Measurements from ENCODE around the gene GRK5. TPM values are rescaled to one million over a fixed set of nuclear protein-coding genes. Genes with fewer than 3 reads are reported as not detected.

The GRK5 gene
- total and polyA plus RNA-seq, 8 donors, result 34.6 to 60.8 (median 54.5) TPM

DNA sequence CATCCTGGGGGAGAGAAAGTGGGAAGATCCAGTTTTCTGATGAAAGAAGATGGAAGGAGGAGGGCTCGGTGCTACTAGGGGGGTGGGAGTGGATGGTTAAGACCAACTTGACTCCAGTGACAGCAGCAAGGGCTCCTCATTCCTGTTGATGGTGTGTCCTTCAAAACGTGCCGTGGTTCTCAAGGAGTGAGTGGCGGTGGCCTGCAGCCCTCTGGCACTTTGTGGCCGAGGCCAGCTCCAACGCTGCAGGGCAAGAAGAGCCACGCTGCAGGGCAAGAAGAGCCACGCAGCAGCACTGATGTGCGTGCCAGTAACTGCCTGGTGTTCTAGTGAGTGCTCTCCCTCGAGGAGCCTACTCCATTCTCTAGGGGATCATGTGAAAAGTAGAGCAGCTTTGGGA, 72.1 kb downstream of the GRK5 start:
- intact Hi-C loops (cut with DNase I), result no loop called here
- DNase-seq, result no peak
- Histone ChIP-seq H3K36me3 (no peaks in the 10 kb centered on the region), H3K27me3 (no peaks in the 10 kb centered on the region), H3K4me1 (peaks cover 7 to 46% of the 10 kb centered on the region in 2 donors), H3K27ac (no peak overlapping the region), H3K4me3 (no peak overlapping the region), H3K9me3 (no peaks in the 10 kb centered on the region)
- ATAC-seq, result no peak
- TF ChIP-seq, protein P1, sequence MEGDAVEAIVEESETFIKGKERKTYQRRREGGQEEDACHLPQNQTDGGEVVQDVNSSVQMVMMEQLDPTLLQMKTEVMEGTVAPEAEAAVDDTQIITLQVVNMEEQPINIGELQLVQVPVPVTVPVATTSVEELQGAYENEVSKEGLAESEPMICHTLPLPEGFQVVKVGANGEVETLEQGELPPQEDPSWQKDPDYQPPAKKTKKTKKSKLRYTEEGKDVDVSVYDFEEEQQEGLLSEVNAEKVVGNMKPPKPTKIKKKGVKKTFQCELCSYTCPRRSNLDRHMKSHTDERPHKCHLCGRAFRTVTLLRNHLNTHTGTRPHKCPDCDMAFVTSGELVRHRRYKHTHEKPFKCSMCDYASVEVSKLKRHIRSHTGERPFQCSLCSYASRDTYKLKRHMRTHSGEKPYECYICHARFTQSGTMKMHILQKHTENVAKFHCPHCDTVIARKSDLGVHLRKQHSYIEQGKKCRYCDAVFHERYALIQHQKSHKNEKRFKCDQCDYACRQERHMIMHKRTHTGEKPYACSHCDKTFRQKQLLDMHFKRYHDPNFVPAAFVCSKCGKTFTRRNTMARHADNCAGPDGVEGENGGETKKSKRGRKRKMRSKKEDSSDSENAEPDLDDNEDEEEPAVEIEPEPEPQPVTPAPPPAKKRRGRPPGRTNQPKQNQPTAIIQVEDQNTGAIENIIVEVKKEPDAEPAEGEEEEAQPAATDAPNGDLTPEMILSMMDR (IDR thresholded peaks at IDR 0.05), result no peak

DNA sequence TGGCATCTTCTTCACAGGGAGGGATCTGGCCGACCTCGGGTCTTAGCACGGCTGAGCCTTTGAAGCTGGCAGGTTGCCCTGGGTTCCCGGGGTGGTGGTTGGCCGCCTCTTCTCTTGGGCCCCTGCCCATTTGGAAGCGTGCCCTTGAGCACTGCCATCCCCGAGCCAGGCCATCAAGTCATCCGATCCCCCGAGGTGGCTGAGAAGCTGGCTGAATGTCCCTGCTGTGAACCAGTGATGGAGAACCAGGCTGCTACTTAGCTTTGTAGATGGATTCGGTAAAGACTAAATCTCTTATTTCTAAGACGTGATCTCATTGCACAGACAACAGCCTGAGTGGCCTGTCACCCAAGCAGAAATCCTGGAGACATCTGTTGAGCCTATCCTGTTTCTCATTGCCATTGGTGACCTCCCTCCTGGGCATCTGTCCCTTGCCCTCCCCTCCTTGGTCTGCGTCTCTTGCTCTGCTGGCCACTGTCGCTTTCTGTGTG, 74.3 kb downstream of the GRK5 start:
- Histone ChIP-seq H3K4me3 (no peak overlapping the region), H3K27ac (no peak overlapping the region), H3K27me3 (no peaks in the 10 kb centered on the region), H3K9me3 (no peaks in the 10 kb centered on the region), H3K36me3 (no peaks in the 10 kb centered on the region), H3K4me1 (peaks cover 13 to 59% of the 10 kb centered on the region in 2 donors)
- TF ChIP-seq, protein P1 (IDR thresholded peaks at IDR 0.05), result no peak
- ATAC-seq, result peak; percentile 16
- intact Hi-C loops (cut with DNase I), result loop anchor here in 1 of 2 donors (10.0 kb wide), 1 partner anchor 77 kb away; the partner anchor contains the start of gene GRK5
- DNase-seq, result no peak

DNA sequence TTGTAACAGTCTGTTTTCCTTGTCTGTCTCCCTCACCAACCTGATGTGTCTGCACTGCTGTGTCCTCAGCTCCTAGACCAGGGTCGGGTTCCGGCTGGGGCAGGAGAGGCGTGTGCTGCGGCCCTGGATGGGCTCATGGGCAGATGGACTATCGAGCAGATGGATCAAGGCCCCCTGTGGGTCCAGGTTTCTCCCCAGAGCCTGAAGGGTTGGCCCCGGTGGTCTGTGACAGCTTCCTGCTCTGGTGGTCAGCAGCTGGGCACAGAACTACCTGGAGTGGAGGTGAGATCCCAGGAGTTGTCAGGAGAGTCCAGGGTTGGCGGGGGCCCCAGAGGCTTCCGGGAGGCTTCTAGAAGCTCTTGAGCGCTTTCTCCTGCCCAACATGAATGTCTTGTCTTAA, 75.1 kb downstream of the GRK5 start:
- Histone ChIP-seq H3K4me1 (peaks cover 13 to 63% of the 10 kb centered on the region in 2 donors), H3K27me3 (no peaks in the 10 kb centered on the region), H3K4me3 (no peak overlapping the region), H3K9me3 (no peaks in the 10 kb centered on the region), H3K27ac (no peak overlapping the region), H3K36me3 (no peaks in the 10 kb centered on the region)
- TF ChIP-seq, protein P1 (IDR thresholded peaks at IDR 0.05), result no peak
- ATAC-seq (no peak), DNase-seq (no peak)
- intact Hi-C loops (cut with DNase I), result loop anchor here in 1 of 2 donors (10.0 kb wide), 1 partner anchor 78 kb away; the partner anchor contains the start of gene GRK5

DNA sequence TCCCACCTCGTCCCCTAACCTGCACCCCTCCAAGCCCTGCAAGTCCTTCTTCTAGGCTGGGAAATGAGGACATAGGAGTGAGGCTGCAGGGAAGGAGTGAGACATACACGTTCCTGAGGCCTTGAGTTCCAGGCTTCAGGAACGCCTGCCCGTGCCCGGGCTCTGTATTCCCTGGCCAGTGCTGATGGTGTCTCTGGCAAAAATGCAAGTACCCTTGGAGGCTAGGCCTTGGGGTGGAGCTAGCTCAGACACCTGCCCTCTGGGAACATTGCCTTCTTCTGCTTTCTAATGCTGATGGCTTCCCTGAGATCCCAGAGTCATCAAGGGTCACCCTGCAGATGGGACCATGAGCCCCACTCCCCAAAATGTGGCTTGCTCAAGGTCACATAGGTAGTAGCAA, 76.0 kb downstream of the GRK5 start:
- no peak for DNase-seq
- peak overlapping the region in 1 of 2 donors; percentile 35 for H3K27ac ChIP-seq
- intact Hi-C loops (cut with DNase I), result loop anchor here in 1 of 2 donors (10.0 kb wide), 1 partner anchor 79 kb away; the partner anchor contains the start of gene GRK5

DNA sequence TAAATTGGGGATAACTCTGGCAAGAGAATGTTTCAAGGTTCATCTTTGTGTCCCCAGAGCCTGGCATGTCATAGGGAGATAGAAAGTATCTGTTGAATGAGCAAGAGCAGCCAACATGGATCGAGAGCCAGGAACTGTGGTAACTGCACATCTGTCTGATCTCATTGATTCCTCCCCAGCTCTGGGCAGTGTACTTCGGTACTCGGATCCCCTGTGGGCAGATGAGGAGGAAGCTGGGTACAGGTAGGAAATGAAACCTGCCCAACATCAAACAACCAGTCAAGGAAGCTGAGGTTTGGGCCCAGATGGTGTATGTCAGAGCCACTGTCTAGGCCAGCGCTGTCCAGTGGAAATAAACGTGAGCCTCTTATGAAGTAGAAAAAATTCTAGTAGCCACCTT, 76.4 kb downstream of the GRK5 start:
- H3K36me3 ChIP-seq, result no peaks in the 10 kb centered on the region
- no peak for ATAC-seq
- TF ChIP-seq, protein P1 (IDR thresholded peaks at IDR 0.05), result no peak
- peak overlapping the region in 1 of 2 donors; percentile 35 for H3K27ac ChIP-seq
- H3K4me1 ChIP-seq, result peaks cover 18 to 73% of the 10 kb centered on the region in 2 donors
- H3K9me3 ChIP-seq, result no peaks in the 10 kb centered on the region
- no peak overlapping the region for H3K4me3 ChIP-seq
- no peak for DNase-seq
- intact Hi-C loops (cut with DNase I), result loop anchor here in 1 of 2 donors (10.0 kb wide), 1 partner anchor 79 kb away; the partner anchor contains the start of gene GRK5
- no peaks in the 10 kb centered on the region for H3K27me3 ChIP-seq

More for the DNA sequence above, 76.0 kb downstream of the GRK5 start:
- no peak for ATAC-seq
- no peaks in the 10 kb centered on the region for H3K36me3 ChIP-seq
- no peaks in the 10 kb centered on the region for H3K9me3 ChIP-seq
- no peak overlapping the region for H3K4me3 ChIP-seq
- H3K27me3 ChIP-seq, result no peaks in the 10 kb centered on the region
- peaks cover 13 to 72% of the 10 kb centered on the region in 2 donors for H3K4me1 ChIP-seq
- TF ChIP-seq, protein P1 (IDR thresholded peaks at IDR 0.05), result no peak

All from left lung (tissue), 10 donors.